HUES6 (cell line): ENCODE data around the gene DPYSL4.
"Not testable (repeated sequence)": the region's sequence is repeated elsewhere in the genome, so short reads cannot be mapped to it uniquely, and the experiment has no call there.

Experiments used
- H3K27ac ChIP-seq: 2 replicates; pipeline ENCODE4 v1.7.0; 2013; ENCODE audit warnings: low read depth, mild to moderate bottlenecking, low read length, inconsistent platforms
- H3K27me3 ChIP-seq: 2 replicates; pipeline ENCODE4 v1.6.1; 2013; ENCODE audit warnings: low read length; ENCODE audit not compliant: control insufficient read depth, insufficient read depth
- H3K36me3 ChIP-seq: 2 replicates; pipeline ENCODE4 v1.6.1; 2013; ENCODE audit warnings: low read length; ENCODE audit not compliant: control insufficient read depth, insufficient read depth
- H3K4me1 ChIP-seq: 2 replicates; pipeline ENCODE4 v1.6.1; 2013; ENCODE audit warnings: low read length; ENCODE audit not compliant: control insufficient read depth, insufficient read depth
- H3K4me3 ChIP-seq: 2 replicates; pipeline ENCODE4 v1.5.1; 2013; ENCODE audit warnings: low read depth, low read length
- H3K9ac ChIP-seq: one replicate; pipeline ENCODE4 v1.6.1; 2013; ENCODE audit warnings: mild to moderate bottlenecking, low read length
- H3K9me3 ChIP-seq: 2 replicates; pipeline ENCODE4 v1.6.1; 2013; ENCODE audit warnings: low read depth, low read length; ENCODE audit not compliant: control insufficient read depth, insufficient read depth

The DPYSL4 gene

GRCh38 chr10:132213917-132214316 is 27.2 kb downstream of the DPYSL4 start:
- Histone ChIP-seq H3K27ac (no peak overlapping the region), H3K9ac (no peak overlapping the region), H3K4me3 (no peak overlapping the region), H3K9me3 (peaks cover 40% of the 10 kb centered on the region), H3K27me3 (no peaks in the 10 kb centered on the region), H3K4me1 (no peaks in the 10 kb centered on the region), H3K36me3 (no peaks in the 10 kb centered on the region)

DNA sequence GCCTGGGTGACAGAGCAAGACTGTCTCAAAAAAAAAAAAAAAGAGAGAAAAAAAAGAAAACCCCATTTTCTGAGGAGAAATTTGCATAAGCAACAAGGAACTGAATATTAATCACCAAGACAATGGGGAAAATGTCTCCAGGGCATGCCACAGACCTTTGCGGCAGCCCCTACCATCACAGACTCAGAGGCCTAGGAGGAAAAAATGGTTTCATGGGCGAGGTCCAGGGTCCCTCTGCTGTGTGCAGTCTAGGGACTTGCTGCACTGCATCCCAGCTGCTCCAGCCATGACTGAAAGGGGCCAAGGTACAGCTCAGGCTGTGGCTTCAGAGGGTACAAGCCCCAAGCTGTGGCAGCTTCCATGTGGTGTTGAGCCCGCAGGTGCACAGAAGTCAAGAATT is 29.7 kb downstream of the DPYSL4 start:
- not testable (repeated sequence) for H3K27me3 ChIP-seq

DNA sequence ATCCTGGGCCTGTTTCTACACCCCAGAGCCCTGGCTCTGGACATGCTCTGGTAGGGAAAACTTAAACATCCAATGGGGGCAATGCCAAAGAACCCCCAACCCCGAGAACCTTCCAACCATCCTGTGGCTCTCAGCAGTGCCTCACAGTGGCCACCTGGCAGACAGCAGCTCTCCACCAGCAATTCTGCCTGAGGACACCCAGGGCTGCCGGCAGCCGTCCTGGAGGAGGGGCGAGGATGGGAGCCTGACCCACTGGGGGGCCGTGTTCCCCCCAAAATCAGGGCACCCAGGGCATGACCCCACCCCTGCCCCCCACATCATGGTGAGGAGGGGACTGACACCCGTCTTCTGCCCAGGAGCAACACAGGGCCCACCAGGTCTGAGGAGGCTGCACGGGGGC is 32.7 kb downstream of the DPYSL4 start:
- Histone ChIP-seq H3K9ac (no peak overlapping the region), H3K4me3 (no peak overlapping the region), H3K4me1 (no peaks in the 10 kb centered on the region), H3K27me3 (no peaks in the 10 kb centered on the region), H3K9me3 (peaks cover 37% of the 10 kb centered on the region), H3K36me3 (no peaks in the 10 kb centered on the region), H3K27ac (no peak overlapping the region)

More for the DNA sequence above, 29.7 kb downstream of the DPYSL4 start:
- not testable (repeated sequence) for H3K36me3 ChIP-seq, H3K4me3 ChIP-seq, H3K4me1 ChIP-seq, H3K9ac ChIP-seq, H3K27ac ChIP-seq
- H3K9me3 ChIP-seq = peaks cover 40% of the 10 kb centered on the region

GRCh38 chr10:132220061-132220460 is 33.3 kb downstream of the DPYSL4 start:
- Histone ChIP-seq H3K36me3 (no peaks in the 10 kb centered on the region), H3K9me3 (peaks cover 33% of the 10 kb centered on the region), H3K9ac (no peak overlapping the region), H3K4me1 (no peaks in the 10 kb centered on the region), H3K27ac (no peak overlapping the region), H3K27me3 (no peaks in the 10 kb centered on the region), H3K4me3 (no peak overlapping the region)

GRCh38 chr10:132220996-132221395 is 34.2 kb downstream of the DPYSL4 start:
- not testable (repeated sequence) for H3K36me3 ChIP-seq, H3K27me3 ChIP-seq, H3K27ac ChIP-seq, H3K9ac ChIP-seq, H3K4me1 ChIP-seq, H3K4me3 ChIP-seq
- H3K9me3 ChIP-seq = peaks cover 27% of the 10 kb centered on the region

GRCh38 chr10:132222726-132223125 is 36.0 kb downstream of the DPYSL4 start:
- Histone ChIP-seq H3K27me3 (no peaks in the 10 kb centered on the region), H3K4me3 (no peak overlapping the region)

DNA sequence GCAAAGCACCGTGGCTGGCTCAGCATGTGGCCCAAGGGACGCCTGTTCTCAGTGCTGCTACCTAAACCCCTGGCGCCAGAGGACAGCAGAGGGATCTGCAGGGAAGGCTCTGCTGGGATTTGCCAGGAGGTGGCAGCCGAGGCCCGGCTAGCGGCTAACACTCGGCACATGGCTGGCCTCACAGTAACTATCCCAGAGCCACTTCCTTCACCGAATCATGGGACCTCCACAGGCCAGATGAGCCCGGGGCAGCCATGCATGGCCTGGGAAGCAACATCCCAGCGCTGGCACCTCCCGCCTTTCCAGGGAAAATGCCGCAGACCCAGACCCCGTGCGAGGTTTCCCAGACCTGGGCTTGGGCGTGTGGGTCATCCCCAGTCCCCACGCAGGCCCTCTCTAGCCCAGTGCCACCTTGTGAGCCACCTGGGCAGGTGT is 36.4 kb downstream of the DPYSL4 start:
- Histone ChIP-seq H3K27ac (no peak overlapping the region), H3K36me3 (no peaks in the 10 kb centered on the region; the same call in 1 of the 2 replicates), H3K27me3 (no peaks in the 10 kb centered on the region), H3K4me1 (no peaks in the 10 kb centered on the region), H3K4me3 (no peak overlapping the region), H3K9ac (no peak overlapping the region), H3K9me3 (peaks cover 7% of the 10 kb centered on the region)

More at GRCh38 chr10:132222726-132223125, 36.0 kb downstream of the DPYSL4 start:
- Histone ChIP-seq H3K4me1 (no peaks in the 10 kb centered on the region), H3K9me3 (peaks cover 11% of the 10 kb centered on the region), H3K36me3 (no peaks in the 10 kb centered on the region; the same call in 1 of the 2 replicates), H3K27ac (no peak overlapping the region), H3K9ac (no peak overlapping the region)

DNA sequence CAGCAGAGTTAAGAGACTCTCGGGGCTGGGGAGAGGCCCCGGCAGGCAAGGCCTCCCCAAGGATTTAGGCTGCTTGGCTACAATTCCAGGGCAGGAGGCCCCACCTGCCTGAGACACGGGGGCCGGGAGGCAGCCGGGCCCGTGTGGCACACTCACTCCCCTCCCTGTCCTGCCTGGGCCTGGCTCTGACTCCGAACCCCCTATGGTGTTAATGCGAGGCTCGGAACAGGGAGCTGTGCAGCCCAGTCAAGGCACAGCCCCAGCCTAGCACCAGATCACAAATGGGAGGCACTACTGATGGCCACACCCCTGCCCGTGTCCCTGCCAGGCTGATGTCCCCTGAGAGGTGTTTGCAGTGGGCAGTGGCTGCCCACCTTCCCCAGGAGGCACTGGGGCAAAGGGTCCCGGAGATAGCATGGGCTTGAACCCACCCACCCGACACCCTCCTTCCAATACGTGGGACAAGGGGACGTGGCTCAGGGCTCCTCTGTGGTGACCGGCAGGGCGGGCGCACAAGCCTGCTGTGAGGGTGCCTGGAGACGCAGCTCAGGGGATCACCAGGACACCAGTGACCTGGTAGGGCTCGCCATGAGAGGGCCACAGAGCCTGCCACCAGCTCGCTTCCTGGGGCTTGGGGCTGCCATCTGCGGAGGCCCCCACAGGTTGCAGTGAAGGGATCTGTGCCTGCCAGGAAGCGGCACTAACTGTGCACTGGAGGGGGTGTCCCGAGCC is 37.0 kb downstream of the DPYSL4 start:
- Histone ChIP-seq H3K27me3 (no peaks in the 10 kb centered on the region), H3K9me3 (peaks cover 1% of the 10 kb centered on the region), H3K4me1 (no peaks in the 10 kb centered on the region), H3K4me3 (no peak overlapping the region), H3K9ac (no peak overlapping the region), H3K36me3 (no peaks in the 10 kb centered on the region; the same call in 1 of the 2 replicates), H3K27ac (no peak overlapping the region)

- no peak overlapping the region for H3K27ac ChIP-seq
- H3K9me3 ChIP-seq = no peaks in the 10 kb centered on the region
- H3K9ac ChIP-seq = no peak overlapping the region
- H3K4me1 ChIP-seq = peaks cover 2% of the 10 kb centered on the region; the same call in 1 of the 2 replicates
- H3K4me3 ChIP-seq = no peak overlapping the region
- H3K27me3 ChIP-seq = no peaks in the 10 kb centered on the region
- no peaks in the 10 kb centered on the region; the same call in 1 of the 2 replicates for H3K36me3 ChIP-seq
These were observed 37.8 kb downstream of the DPYSL4 start for GRCh38 chr10:132224343-132225072.

DNA sequence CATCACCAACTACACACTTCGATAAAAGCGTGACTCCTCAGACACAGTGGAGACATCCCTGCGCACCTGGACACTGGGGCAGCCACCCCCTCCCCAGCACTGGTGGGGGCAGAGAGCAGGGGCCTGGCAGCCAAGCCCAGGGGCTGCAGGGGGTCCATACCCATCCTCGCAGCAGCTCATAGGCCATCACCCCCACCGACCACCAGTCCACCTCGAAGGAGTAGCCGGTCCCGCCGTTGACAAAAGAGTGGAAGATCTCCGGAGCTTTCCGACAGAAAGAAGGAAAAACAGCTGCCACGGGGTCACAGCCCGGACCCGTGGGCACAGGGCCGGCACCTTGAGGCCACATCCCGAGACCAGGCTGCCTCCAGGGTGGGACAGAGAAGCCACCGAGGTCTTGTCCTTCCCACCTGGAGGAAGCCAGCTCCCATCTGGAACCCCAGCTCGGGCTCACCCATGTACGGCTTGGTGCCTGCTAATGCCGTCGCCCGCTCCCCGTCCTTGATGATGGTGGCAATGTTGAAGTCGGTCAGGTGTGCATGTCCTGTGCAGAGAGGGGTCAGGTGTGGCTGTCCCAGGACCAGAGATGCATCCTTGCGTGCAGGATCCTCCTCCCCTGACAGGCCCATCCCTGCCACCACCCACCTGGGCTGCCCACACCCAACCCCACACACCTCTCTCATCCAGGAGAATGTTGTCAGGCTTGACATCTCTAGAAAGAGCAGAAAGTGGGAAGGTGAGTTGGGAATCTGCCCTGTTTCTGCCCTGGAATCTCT is 38.5 kb downstream of the DPYSL4 start:
- Histone ChIP-seq H3K9ac (no peak overlapping the region), H3K9me3 (no peaks in the 10 kb centered on the region), H3K27ac (no peak overlapping the region), H3K27me3 (no peaks in the 10 kb centered on the region), H3K36me3 (no peaks in the 10 kb centered on the region; the same call in 1 of the 2 replicates), H3K4me1 (peaks cover 9% of the 10 kb centered on the region), H3K4me3 (no peak overlapping the region)

GRCh38 chr10:132225849-132226205 is 39.1 kb downstream of the DPYSL4 start:
- Histone ChIP-seq H3K27me3 (no peaks in the 10 kb centered on the region), H3K9ac (no peak overlapping the region), H3K9me3 (no peaks in the 10 kb centered on the region), H3K36me3 (no peaks in the 10 kb centered on the region; the same call in 1 of the 2 replicates), H3K4me3 (no peak overlapping the region), H3K27ac (no peak overlapping the region), H3K4me1 (peaks cover 12% of the 10 kb centered on the region)
